Measurements from ENCODE around the gene PHF21A. TPM values are rescaled to one million over a fixed set of nuclear protein-coding genes. Genes with fewer than 3 reads are reported as not detected.

Gene PHF21A
- total and polyA plus RNA-seq, 2 of the 13 experiments (the other 11 are each of a cell fraction or from before 2014, with no cell fraction given): 4.1 to 34.6 TPM

GRCh38 chr11:46065681-46066080 lies 55.6 kb downstream of the PHF21A start:
- no peak overlapping the region for H3K4me3 ChIP-seq (replicated peaks in 1 of 3; ENCODE audit: insufficient read depth in 1 of 3, low read depth in 2 of 3, low read length in 3 of 3)
- peaks cover 0 to 1% of the 10 kb centered on the region in 2 experiments; a peak in 2 of 5 replicates for H3K36me3 ChIP-seq (replicated peaks in 1 of 2; ENCODE audit: control insufficient read depth in 1 of 2, insufficient read depth in 2 of 2, low read length in 2 of 2)
- H3K4me1 ChIP-seq (ENCODE audit: insufficient read depth, low read length): no peaks in the 10 kb centered on the region
- H3K79me2 ChIP-seq (ENCODE audit: insufficient read depth, low read length): no peaks in the 10 kb centered on the region
- no peak overlapping the region for H3K4me2 ChIP-seq (ENCODE audit: low read depth, low read length)
- H3K9me3 ChIP-seq (ENCODE audit: low read length): no peaks in the 10 kb centered on the region
- H3K27me3 ChIP-seq (ENCODE audit: control insufficient read depth in 1 of 2, insufficient read depth in 2 of 2, low read length in 2 of 2): no peaks in the 10 kb centered on the region
- FAIRE-seq (no peak), ATAC-seq (no peak), DNase-seq (ENCODE audit: low spot score) (no peak)
- no TSS peak for BruUV-seq (replicated peaks)
- H2AFZ ChIP-seq (ENCODE audit: low read length): no peak overlapping the region
- H3K9ac ChIP-seq (ENCODE audit: insufficient read depth, low read depth, low read length): no peak overlapping the region
- H4K20me1 ChIP-seq (ENCODE audit: insufficient read depth, low read length): 0 out of 2 replicates have a peak, but pooled peaks cover under 1% of the 10 kb centered on the region
- TF ChIP-seq GATAD2A (CRISPR knock-in tag; IDR thresholded peaks at IDR 0.05) (no peak), AHR (CRISPR knock-in tag; IDR thresholded peaks at IDR 0.05) (no peak), HDAC6 (IDR thresholded peaks at IDR 0.05; ENCODE audit: low read depth, low read length) (no peak), MED13 (CRISPR knock-in tag; IDR thresholded peaks at IDR 0.05) (no peak), CBX5 (CRISPR knock-in tag; IDR thresholded peaks at IDR 0.05; ENCODE audit: borderline replicate concordance) (no peak), AGO2 (optimal IDR thresholded peaks at IDR 0.05; ENCODE audit: low read depth, low read length) (no peak), ZBTB34 (CRISPR knock-in tag; IDR thresholded peaks at IDR 0.05) (no peak)
- WGBS (ENCODE audit: low lambda C conversion rate): 97% methylated on average over 3 of the region's 3 CpGs
- intact Hi-C loops (cut with micrococcal nuclease; ENCODE audit: unreplicated experiment) (no loop called here), in situ Hi-C loops (cut with HindIII; ENCODE audit: extremely low pct_ligation_motif_present, low pct_unique_long_range_greater_than_20kb) (no loop called here)
- H3K27ac ChIP-seq (ENCODE audit: extremely low read length, insufficient read depth, low read length): no peak overlapping the region
- POLR2A ChIA-PET: no interaction called here
- CTCF ChIA-PET (ENCODE audit: low intra/inter-chr PET ratio, low total read pairs): no interaction called here

GRCh38 chr11:46064221-46064620 lies 57.0 kb downstream of the PHF21A start:
- ATAC-seq (no peak), DNase-seq (ENCODE audit: low spot score) (no peak), FAIRE-seq (no peak)
- no peaks in the 10 kb centered on the region for H3K27me3 ChIP-seq (ENCODE audit: control insufficient read depth in 1 of 2, insufficient read depth in 2 of 2, low read length in 2 of 2)
- no peak overlapping the region for H3K4me3 ChIP-seq (replicated peaks in 1 of 3; ENCODE audit: insufficient read depth in 1 of 3, low read depth in 2 of 3, low read length in 3 of 3)
- no peaks in the 10 kb centered on the region for H3K9me3 ChIP-seq (ENCODE audit: low read length)
- H2AFZ ChIP-seq (ENCODE audit: low read length): no peak overlapping the region
- no peaks in the 10 kb centered on the region for H4K20me1 ChIP-seq (ENCODE audit: insufficient read depth, low read length)
- in situ Hi-C loops (cut with HindIII; ENCODE audit: extremely low pct_ligation_motif_present, low pct_unique_long_range_greater_than_20kb): no loop called here
- BruUV-seq (replicated peaks): no TSS peak
- no peak overlapping the region for H3K4me2 ChIP-seq (ENCODE audit: low read depth, low read length)
- H3K36me3 ChIP-seq (replicated peaks in 1 of 2; ENCODE audit: control insufficient read depth in 1 of 2, insufficient read depth in 2 of 2, low read length in 2 of 2): peaks cover 0 to 1% of the 10 kb centered on the region in 2 experiments; a peak in 2 of 5 replicates
- H3K27ac ChIP-seq (ENCODE audit: extremely low read length, insufficient read depth, low read length): no peak overlapping the region
- no peak overlapping the region for H3K9ac ChIP-seq (ENCODE audit: insufficient read depth, low read depth, low read length)
- ChIA-PET POLR2A (no interaction called here), CTCF (ENCODE audit: low intra/inter-chr PET ratio, low total read pairs) (no interaction called here)
- H3K4me1 ChIP-seq (ENCODE audit: insufficient read depth, low read length): no peaks in the 10 kb centered on the region
- WGBS (ENCODE audit: low lambda C conversion rate): 98% methylated on average over 2 of the region's 2 CpGs
- intact Hi-C loops (cut with micrococcal nuclease; ENCODE audit: unreplicated experiment): no loop called here
- H3K79me2 ChIP-seq (ENCODE audit: insufficient read depth, low read length): no peaks in the 10 kb centered on the region
- TF ChIP-seq ZBTB38 (CRISPR knock-in tag; IDR thresholded peaks at IDR 0.05) (no peak), ZNF441 (CRISPR knock-in tag; IDR thresholded peaks at IDR 0.05; ENCODE audit: borderline replicate concordance) (no peak), ARID2 (CRISPR knock-in tag; IDR thresholded peaks at IDR 0.05; ENCODE audit: borderline replicate concordance) (no peak), PRDM10 (CRISPR knock-in tag; IDR thresholded peaks at IDR 0.05; ENCODE audit: low read depth) (no peak), SRSF1 (optimal IDR thresholded peaks at IDR 0.05; ENCODE audit: low read depth, low read length) (no peak), DNMT1 (CRISPR knock-in tag; IDR thresholded peaks at IDR 0.05) (no peak), ZNF292 (CRISPR knock-in tag; IDR thresholded peaks at IDR 0.05; ENCODE audit: borderline replicate concordance, low read depth) (no peak), FOSL2 (CRISPR knock-in tag; IDR thresholded peaks at IDR 0.05) (no peak), POLR2AphosphoS5 (IDR thresholded peaks at IDR 0.05; ENCODE audit: low read depth, low read length) (no peak)
